ENCODE results near the gene DPYSL5.

DPYSL5 gene

DNA sequence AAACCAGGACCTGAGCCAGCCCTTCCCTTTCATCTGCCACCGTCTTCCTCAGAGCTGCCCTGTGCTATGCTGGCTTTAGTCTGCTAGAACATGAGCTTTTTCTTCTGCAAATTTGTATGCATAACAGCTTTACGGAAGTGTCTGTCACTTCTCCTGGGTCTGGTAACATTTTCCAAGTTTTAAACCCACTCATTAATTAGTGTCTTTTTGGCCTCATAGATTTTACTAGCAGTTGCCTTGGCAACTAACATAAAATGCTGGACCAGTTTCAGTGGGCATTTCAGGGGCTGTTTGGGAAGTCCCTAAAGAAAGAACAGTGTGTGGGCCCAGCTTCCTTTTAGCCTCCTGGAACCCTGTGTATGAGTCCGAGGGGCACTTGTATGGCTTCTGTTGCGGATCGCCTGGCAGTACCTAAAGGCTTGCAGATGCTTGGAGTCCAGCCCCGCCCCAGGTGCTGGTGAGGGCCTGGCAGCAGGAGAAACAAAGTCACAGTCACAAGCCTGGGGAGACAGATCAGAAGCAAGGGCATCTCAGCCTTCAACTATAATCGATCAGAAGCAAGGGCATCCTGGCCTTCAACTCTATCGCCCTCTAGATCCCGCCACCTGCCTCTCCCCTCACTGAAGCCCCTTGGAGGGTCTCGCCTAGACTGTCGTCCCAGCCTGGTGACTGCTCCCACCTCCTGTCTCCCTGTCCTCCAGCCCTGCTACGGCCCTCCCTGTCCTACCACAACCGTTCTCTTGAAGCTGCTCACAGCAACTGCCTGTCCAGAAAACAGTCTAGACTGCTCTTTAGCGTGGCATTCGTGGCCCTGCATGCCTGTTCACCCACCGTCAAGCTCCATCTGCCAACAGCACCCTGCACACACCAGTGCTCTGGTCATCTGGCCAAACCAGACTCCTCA, 85.8 kb downstream of the DPYSL5 start:
- no peak for DNase-seq

GRCh38 chr2:26934335-26934724, 86.4 kb downstream of the DPYSL5 start:
- DNase-seq: no peak

- DNase-seq: no peak
Measured at GRCh38 chr2:26934985-26935384, 87.1 kb downstream of the DPYSL5 start.

- DNase-seq: no peak
Measured at GRCh38 chr2:26936855-26937254, 88.9 kb downstream of the DPYSL5 start.

DNA sequence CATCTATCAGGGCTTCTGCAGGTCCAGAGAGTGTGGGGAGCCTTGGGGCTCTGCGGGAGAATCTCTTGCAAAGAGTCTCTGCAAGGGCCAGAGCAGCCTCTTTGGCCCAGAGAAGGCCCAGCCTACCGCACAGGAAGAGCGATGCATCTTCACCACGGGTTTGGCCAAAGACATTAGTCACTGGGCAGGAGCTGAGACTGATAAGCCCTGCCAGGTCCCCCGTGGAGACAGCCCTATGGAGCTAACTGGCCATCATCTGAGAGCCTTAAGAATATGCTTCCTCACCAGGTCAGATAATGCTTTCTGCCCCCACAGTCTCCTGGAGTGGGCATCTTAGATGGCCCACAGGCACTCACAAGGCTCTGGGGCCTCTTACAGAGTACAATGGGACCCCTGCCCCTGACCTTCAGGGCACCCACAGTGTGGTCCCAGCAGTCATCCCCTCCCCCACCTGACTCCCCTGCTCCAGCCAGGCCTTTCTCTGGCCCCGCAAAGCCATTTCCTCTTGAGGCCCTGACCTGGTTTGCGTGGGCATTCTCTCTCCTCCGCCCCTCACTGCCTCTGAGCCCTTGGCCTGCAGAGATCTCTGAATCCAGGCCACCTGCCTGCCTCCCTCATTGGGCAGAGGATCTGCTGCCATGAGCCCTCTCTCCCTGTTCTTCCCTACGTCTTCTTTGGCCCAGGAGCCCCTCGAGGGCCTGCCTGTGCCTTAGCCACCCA, 90.6 kb downstream of the DPYSL5 start:
- DNase-seq: no peak

DNA sequence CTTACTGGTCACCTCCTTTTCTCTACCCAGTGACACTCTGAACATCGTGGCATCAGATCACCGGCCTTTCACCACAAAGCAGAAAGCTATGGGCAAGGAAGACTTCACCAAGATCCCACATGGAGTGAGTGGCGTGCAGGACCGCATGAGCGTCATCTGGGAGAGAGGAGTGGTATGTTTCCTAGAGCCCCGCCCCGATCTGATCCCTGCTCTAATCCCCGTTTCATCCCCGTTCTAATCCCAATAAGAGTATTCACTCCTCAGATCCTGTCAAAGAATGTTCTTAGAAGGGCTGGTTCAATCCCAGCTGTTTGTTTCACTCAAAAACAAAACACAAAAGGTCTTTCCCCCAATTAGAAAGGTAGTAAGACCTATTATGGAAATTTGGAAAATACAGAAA, 92.1 kb downstream of the DPYSL5 start:
- DNase-seq: no peak

GRCh38 chr2:26941486-26941885, 93.6 kb downstream of the DPYSL5 start:
- DNase-seq: no peak

DNA sequence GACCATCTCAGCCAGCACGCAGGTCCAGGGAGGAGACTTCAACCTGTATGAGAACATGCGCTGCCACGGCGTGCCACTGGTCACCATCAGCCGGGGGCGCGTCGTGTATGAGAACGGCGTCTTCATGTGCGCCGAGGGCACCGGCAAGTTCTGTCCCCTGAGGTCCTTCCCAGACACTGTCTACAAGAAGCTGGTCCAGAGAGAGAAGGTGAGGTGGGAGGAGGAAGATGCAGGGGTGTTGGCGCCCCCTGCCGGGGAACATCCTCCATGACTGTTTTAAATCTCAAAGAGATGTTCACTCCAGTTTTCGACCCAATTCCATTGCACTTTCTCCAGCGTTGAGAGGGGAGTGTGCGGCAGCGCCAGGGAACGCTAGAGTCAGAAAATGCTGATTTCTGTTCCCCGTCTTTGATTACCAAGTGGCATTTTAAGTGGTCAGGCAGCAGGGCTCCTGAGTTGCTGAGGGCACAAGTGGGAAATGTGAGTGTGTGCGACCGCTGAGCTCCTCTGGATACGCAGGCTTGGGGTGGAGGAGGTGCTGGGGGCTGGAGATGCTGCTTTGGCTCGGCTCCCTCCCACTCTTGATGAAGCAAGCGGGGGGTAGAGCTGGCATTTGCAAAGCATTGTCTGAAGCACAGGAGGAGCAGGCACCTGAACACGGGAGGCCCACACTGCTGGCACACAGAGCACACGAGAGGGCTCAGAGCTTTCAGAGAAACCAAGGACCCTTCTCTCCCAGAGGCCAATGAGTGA, 94.8 kb downstream of the DPYSL5 start:
- DNase-seq: peak; percentile 87

- no peak for DNase-seq
Measured at GRCh38 chr2:26945991-26946750, 98.2 kb downstream of the DPYSL5 start.

DNA sequence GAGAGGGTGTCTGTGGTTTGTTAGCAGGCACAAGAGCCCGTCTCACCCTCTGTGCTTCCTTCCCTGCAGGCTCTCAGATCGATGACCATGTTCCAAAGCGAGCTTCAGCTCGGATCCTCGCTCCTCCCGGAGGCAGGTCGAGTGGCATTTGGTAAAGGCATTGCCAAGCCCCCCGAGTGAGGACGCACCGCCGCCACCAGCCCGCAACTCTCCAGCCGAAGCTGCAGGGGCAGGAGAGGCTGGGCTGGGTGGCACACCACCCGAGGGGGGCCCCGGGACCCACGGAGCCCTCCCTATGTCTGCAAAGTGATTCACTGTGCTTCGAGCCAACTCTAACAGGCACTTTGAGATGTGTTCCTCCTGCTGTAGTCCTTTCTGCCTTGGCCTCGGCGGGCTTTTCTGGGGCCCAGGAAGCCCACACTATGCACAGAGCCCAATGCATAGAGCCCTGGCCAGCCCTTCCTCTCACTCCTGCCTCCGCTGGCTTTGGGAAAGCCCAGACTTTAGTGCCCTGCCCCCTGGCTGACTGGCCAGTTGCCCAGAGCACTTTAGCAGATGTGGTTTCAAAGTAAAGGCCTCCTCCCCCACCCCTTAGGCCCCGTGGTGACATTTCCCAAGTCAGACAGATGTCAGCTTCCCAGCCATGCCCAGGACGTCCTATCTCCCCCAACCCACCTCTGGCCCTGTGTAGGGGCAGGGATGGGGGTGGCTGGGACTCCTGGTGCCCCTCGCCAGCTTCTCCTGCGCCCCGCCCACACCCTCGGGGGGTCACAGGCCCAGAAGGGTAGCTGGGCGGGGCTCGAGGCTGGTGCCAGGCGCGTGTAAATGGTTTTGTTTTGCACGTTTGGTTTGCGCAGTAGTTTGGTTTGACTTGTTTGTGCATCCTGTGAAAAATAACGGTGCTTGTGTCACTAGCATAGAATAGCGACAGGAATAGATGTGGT, 99.2 kb downstream of the DPYSL5 start:
- no peak for DNase-seq

DNA sequence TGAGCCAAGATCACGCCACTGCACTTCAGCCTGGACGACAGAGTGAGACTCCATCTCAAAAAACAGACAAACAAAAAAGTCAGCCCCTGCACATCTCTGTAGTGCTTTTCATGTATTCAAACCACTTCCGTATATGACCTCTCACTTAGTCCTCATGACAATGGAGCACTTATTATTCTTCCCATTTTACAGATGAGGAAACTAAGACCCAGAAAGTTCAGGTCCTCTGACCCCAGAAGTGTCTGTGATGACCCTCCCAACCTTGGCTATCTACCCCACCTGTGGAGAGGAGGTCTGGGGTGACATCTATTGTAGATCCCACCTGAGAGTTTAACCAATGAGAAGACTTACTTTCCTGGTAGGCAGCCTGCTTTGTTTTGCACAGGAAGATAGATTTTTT, 100.9 kb downstream of the DPYSL5 start:
- DNase-seq: no peak

GRCh38 chr2:26950246-26950645, 102.3 kb downstream of the DPYSL5 start:
- no peak for DNase-seq

- DNase-seq: no peak
Measured at GRCh38 chr2:26951236-26951635, 103.3 kb downstream of the DPYSL5 start.

GRCh38 chr2:26952374-26952773, 104.4 kb downstream of the DPYSL5 start:
- no peak for DNase-seq

- no peak for DNase-seq
Measured at GRCh38 chr2:26954135-26954534, 106.2 kb downstream of the DPYSL5 start.

DNA sequence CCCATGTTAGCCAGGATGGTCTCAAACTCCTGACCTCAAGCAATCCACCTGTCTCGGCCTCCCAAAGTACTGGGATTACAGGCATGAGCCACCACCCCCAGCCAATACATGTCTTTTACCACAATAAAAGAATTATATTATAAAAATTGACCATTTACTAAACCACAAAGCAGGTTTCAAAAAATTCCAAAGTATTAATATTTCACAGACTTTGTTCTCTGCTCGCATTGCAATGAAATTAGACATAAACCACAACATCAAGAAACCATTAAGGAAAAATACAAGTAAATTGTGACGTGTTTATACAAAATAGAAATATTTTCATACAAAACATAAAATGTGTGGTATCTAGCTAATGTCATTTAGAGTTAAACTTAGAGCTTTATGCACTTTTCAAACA, 109.1 kb downstream of the DPYSL5 start:
- DNase-seq: no peak

DNA sequence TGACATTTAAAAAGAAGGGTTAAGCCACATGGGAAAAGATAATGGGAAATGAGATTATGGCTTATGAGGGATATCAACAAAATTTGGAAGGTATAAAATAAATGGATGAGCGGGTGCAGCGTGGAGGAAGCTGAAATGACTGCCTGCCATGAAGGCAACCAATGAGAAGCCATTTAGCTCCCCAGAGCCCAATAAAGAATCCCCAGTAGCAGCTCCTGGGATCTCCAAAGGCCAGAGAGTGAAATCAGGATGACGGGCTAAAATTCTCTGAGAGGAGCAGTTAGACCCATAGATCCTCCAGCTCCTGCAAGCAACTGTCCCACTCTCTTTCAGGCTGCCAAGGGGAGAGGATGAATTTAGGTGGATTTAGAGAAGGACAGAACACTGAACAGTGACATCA, 109.6 kb downstream of the DPYSL5 start:
- DNase-seq: no peak

- DNase-seq: no peak
Measured at GRCh38 chr2:26959331-26959730, 111.4 kb downstream of the DPYSL5 start.

DNA sequence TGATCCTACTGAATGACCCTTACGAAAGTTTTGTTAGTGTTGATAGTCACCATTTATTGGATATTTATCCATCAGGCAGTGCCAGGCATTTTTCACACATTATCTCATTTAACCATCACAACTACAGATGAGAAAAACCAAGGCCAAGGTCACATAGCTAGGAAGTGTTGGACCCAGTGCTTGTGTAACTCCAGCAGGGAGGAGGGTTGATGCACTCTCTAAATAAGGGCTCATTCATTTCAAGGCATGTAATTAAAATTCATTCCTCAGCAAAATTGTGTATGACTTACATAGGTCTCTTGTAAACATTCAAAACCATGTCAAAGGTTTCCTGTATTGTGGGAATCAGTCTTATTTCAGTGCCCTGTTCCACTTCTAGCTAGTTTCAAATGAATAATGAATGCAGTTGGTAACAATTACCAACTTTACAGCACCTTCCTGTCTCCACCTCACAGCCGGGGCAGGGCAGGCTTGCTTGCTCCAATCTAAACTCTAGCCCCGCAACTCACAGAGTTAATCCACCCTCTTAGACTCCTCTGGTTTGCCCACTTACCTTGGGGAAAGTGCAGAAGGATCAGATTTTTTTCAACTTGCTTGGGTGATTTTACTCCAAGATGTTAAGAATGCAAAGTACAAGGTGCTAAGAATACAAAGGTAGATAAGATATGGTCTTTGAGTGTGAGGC, 116.7 kb downstream of the DPYSL5 start:
- no peak for DNase-seq

GRCh38 chr2:26968001-26968400, 120.1 kb downstream of the DPYSL5 start:
- no peak for DNase-seq
